Keratinocyte (primary cell): Measurements from ENCODE around the gene CRX. TPM values are rescaled to one million over a fixed set of nuclear protein-coding genes. Genes with fewer than 3 reads are reported as not detected.

Source experiments
- DNase-seq: peaks from one replicate; pipeline ENCODE4 v3.0.0-alpha.2; 2011; ENCODE audit warnings: low read depth, missing footprints, low spot score
- FAIRE-seq: peaks from 2 replicates; lab custom pipeline; 2011; peaks lifted over from hg19 to GRCh38; lab: Jason Lieb, UNC
- H2AFZ ChIP-seq: 2 replicates; pipeline ENCODE4 v1.6.0; 2012; ENCODE audit warnings: low read length, control low read depth, inconsistent platforms; ENCODE audit not compliant: control insufficient read depth
- H3K27ac ChIP-seq: 2 replicates; pipeline ENCODE4 v1.5.1; 2011; ENCODE audit warnings: low read length; ENCODE audit not compliant: control insufficient read depth, insufficient read depth
- H3K27me3 ChIP-seq: 3 replicates; pipeline ENCODE4 v1.6.0; 2011; ENCODE audit warnings: low read length; ENCODE audit not compliant: control insufficient read depth, insufficient read depth; ENCODE audit errors: extremely low read depth
- H3K36me3 ChIP-seq, 2 experiments: 2 replicates in 1 of 2; 3 replicates in 1 of 2; pipeline ENCODE4 v1.5.1; 2011; ENCODE audit warnings: low read length in 2 of 2, mild to moderate bottlenecking in 1 of 2; ENCODE audit not compliant: control insufficient read depth in 2 of 2, insufficient read depth in 2 of 2; ENCODE audit errors: extremely low read depth in 1 of 2
- H3K4me1 ChIP-seq: 3 replicates; pipeline ENCODE4 v1.5.1; 2011; ENCODE audit warnings: low read length; ENCODE audit not compliant: control insufficient read depth, insufficient read depth; ENCODE audit errors: extremely low read depth
- H3K4me2 ChIP-seq: 3 replicates; pipeline ENCODE4 v1.6.0; 2011; ENCODE audit warnings: low read depth, low read length; ENCODE audit not compliant: control insufficient read depth, insufficient read depth; ENCODE audit errors: extremely low read depth
- H3K4me3 ChIP-seq, 3 experiments: fragments of 200-600 bp in 1 of 3; sonication (generic) in 1 of 3; 2 replicates in 2 of 3; 3 replicates in 1 of 3; pipeline ENCODE4 v1.5.1; 2011 to 2016; ENCODE audit warnings: low read length in 3 of 3, mild to moderate bottlenecking in 3 of 3, control low read depth in 2 of 3, inconsistent platforms in 1 of 3, low read depth in 1 of 3, mixed read lengths in 1 of 3, mixed run types in 1 of 3, moderate library complexity in 1 of 3; ENCODE audit not compliant: control insufficient read depth in 2 of 3, insufficient read depth in 2 of 3; ENCODE audit errors: extremely low read depth in 1 of 3
- H3K79me2 ChIP-seq: 2 replicates; pipeline ENCODE4 v1.6.0; 2012; ENCODE audit warnings: low read length; ENCODE audit not compliant: control insufficient read depth, insufficient read depth
- H3K9ac ChIP-seq: 3 replicates; pipeline ENCODE4 v1.6.0; 2011; ENCODE audit warnings: low read length; ENCODE audit not compliant: control insufficient read depth, insufficient read depth; ENCODE audit errors: extremely low read depth
- H3K9me1 ChIP-seq: 3 replicates; pipeline ENCODE4 v1.6.0; 2011; ENCODE audit warnings: low read length; ENCODE audit not compliant: control insufficient read depth, insufficient read depth; ENCODE audit errors: extremely low read depth
- H3K9me3 ChIP-seq: 2 replicates; pipeline ENCODE4 v1.5.1; 2012; ENCODE audit warnings: low read depth, low read length; ENCODE audit not compliant: control insufficient read depth
- H4K20me1 ChIP-seq: 3 replicates; pipeline ENCODE4 v1.6.0; 2011; ENCODE audit warnings: low read length; ENCODE audit not compliant: control insufficient read depth, insufficient read depth; ENCODE audit errors: extremely low read depth
- CTCF ChIP-seq, 3 experiments: IDR thresholded peaks in 1 of 3; conservative IDR thresholded peaks in 1 of 3; optimal IDR thresholded peaks in 1 of 3; 2 replicates in 2 of 3; 3 replicates in 1 of 3; pipeline versions ENCODE3 to v1.5.1; 2011; ENCODE audit warnings: low read length in 3 of 3, mild to moderate bottlenecking in 3 of 3, moderate library complexity in 2 of 3, control low read depth in 1 of 3, inconsistent platforms in 1 of 3; ENCODE audit not compliant: insufficient read depth in 2 of 3; ENCODE audit errors: extremely low read depth in 1 of 3
- EZH2 ChIP-seq: IDR thresholded peaks from one replicate; pipeline ENCODE4 v1.6.1; 2012; ENCODE audit warnings: inconsistent platforms, mild to moderate bottlenecking, low read length, moderate library complexity
- dilution Hi-C: fragments of 300-500 bp; cut with MboI; formaldehyde crosslinking; loops from one replicate; pipeline ENCODE4 v1.7.0; 2020; ENCODE audit warnings: low sequenced_read_pairs; ENCODE audit not compliant: extremely low pct_ligation_motif_present
- polyA plus RNA-seq, 5 experiments: library from polyadenylated mRNA; depleted of rRNA in 3 of 5; stranded (reverse) in 3 of 5; stranded (forward) in 1 of 5; unstranded in 1 of 5; fragments of >200 nt; gene quantifications; 1 replicate in 1 of 5; 2 replicates in 3 of 5; 3 replicates in 1 of 5; pipeline versions ENCODE4 v1.2.1 to v1.2.3, GENCODE V29; 2011 to 2012; ENCODE audit warnings: missing spikeins in 2 of 5, low read depth in 1 of 5, low replicate concordance in 1 of 5

CRX gene
- polyA plus RNA-seq, 1 donor (not counting 4 experiments of a cell fraction or from before 2014, with no cell fraction given): not detected

GRCh38 chr19:47790398-47790814 is 31.3 kb upstream of the CRX start:
- DNase-seq (no peak), FAIRE-seq (no peak)
- Histone ChIP-seq H3K4me3 (no peak overlapping the region), H3K4me1 (peaks cover 6% of the 10 kb centered on the region), H3K9me1 (no peaks in the 10 kb centered on the region), H3K4me2 (no peak overlapping the region), H3K9me3 (no peaks in the 10 kb centered on the region), H3K79me2 (no peaks in the 10 kb centered on the region), H3K9ac (no peak overlapping the region), H3K27ac (no peak overlapping the region), H3K27me3 (no peaks in the 10 kb centered on the region), H3K36me3 (peaks cover 0 to 3% of the 10 kb centered on the region in 2 experiments), H2AFZ (no peak overlapping the region), H4K20me1 (no peaks in the 10 kb centered on the region)
- TF ChIP-seq CTCF (optimal IDR thresholded peaks at IDR 0.05 in 1 of 3, IDR thresholded peaks at IDR 0.05 in 1 of 3, conservative IDR thresholded peaks at IDR 0.05 in 1 of 3; ENCODE audit: extremely low read depth in 1 of 3, insufficient read depth in 2 of 3, low read length in 3 of 3) (peak; percentile 79 to 95 (median 87)), EZH2 (no peak)
- dilution Hi-C loops: no loop called here

DNA sequence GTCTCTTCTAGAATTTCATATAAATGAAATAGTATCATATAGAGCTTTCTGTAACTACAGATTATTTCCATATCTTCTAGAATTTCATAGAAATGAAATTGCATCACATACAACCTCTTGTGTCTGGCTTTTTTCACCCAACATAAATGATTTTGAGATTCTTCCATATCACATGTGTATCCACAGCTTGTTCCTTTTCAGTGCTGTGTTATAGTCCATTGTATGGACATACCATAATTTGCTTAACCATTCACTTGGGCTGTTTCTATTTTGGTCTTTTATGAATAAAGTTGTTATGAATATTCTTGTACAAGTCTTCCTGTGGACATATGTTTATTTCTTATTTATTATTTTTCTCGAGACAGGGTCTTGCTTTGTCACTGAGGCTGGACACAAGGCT is 29.1 kb upstream of the CRX start:
- no peak overlapping the region for H3K4me2 ChIP-seq
- H3K36me3 ChIP-seq: no peaks in the 10 kb centered on the region
- H3K9ac ChIP-seq: no peak overlapping the region
- no peak overlapping the region for H2AFZ ChIP-seq
- no peaks in the 10 kb centered on the region for H3K9me3 ChIP-seq
- H3K4me1 ChIP-seq: peaks cover 6% of the 10 kb centered on the region
- no peaks in the 10 kb centered on the region for H3K9me1 ChIP-seq
- TF ChIP-seq CTCF (optimal IDR thresholded peaks at IDR 0.05 in 1 of 3, IDR thresholded peaks at IDR 0.05 in 1 of 3, conservative IDR thresholded peaks at IDR 0.05 in 1 of 3; ENCODE audit: extremely low read depth in 1 of 3, insufficient read depth in 2 of 3, low read length in 3 of 3): no peak
- TF ChIP-seq EZH2: no peak
- H4K20me1 ChIP-seq: no peaks in the 10 kb centered on the region
- DNase-seq: no peak
- no peaks in the 10 kb centered on the region for H3K27me3 ChIP-seq
- H3K27ac ChIP-seq: no peak overlapping the region
- FAIRE-seq: no peak
- H3K79me2 ChIP-seq: no peaks in the 10 kb centered on the region
- H3K4me3 ChIP-seq: no peak overlapping the region
- dilution Hi-C loops: no loop called here
